ENCODE results near the gene PPM1M. TPM values are rescaled to one million over a fixed set of nuclear protein-coding genes. Genes with fewer than 3 reads are reported as not detected.

PPM1M gene
- total and polyA plus RNA-seq, 10 of the 15 experiments (the other 5 are each of a cell fraction or from before 2014, with no cell fraction given) = 7.3 to 24.8 (median 15.8) TPM

DNA sequence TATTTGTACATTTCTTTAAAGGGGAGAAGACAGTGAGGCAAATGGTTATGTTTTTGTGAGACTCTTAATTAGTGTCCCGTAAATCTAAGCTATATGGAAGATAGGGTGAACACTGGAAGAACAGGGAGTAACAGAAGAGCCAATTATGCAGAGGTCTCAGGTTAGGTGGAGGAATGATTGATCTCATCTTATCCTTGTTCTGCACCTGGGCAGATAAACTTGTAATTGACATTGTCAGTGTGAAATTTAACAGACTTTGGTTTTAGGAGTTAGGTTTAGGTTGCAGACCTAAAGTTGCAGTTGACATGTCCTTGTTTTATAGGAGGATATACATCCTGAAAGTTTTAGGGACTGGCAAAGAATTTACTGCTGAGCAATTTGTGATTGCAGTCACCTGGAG, 3.5 kb upstream of the PPM1M start:
- DNase-seq (ENCODE audit: low read depth, low spot score) (no peak), ATAC-seq (no peak), FAIRE-seq (no peak)
- SMC1A ChIA-PET (ENCODE audit: uncharacterized antibody, unreplicated experiment) = interaction anchor here (0.7 to 7.4 kb wide), 6 partner anchors 10 to 42 kb away, joined by 3 to 62 read pairs (median 6); partner anchors contain the start of gene WDR82
- Histone ChIP-seq H3K27ac (ENCODE audit: control insufficient read depth, insufficient read depth) (no peak overlapping the region; the same call in 1 of the 2 replicates), H3K4me1 (ENCODE audit: control insufficient read depth, insufficient read depth, low read length) (peaks cover 60% of the 10 kb centered on the region), H3K9ac (ENCODE audit: control insufficient read depth, insufficient read depth, low read length) (no peak overlapping the region), H4K20me1 (ENCODE audit: control insufficient read depth, insufficient read depth) (no peaks in the 10 kb centered on the region), H3K27me3 (replicated peaks in 1 of 2; ENCODE audit: control insufficient read depth in 2 of 2, insufficient read depth in 2 of 2, low read length in 1 of 2) (no peaks in the 10 kb centered on the region), H2AFZ (ENCODE audit: control insufficient read depth, low read depth, low read length) (no peak overlapping the region), H3K9me3 (replicated peaks; ENCODE audit: control insufficient read depth, insufficient read depth, low read length) (no peaks in the 10 kb centered on the region; the same call in 2 of the 3 replicates), H3K36me3 (ENCODE audit: control insufficient read depth in 2 of 2, insufficient read depth in 2 of 2, low read length in 1 of 2) (peaks cover 0 to 2% of the 10 kb centered on the region in 2 experiments; a peak in 1 of 4 replicates), H3K4me2 (ENCODE audit: control insufficient read depth, insufficient read depth) (no peak overlapping the region), H3K4me3 (no peak overlapping the region), H3K79me2 (ENCODE audit: control insufficient read depth, insufficient read depth, low read length) (peaks cover 33% of the 10 kb centered on the region)
- 89% methylated on average over 1 of the region's 1 CpG for WGBS (ENCODE audit: insufficient coverage, insufficient replicate concordance, low lambda C conversion rate, missing lambda C conversion rate)
- no TSS peak for BruUV-seq (replicated peaks)
- intact Hi-C loops (cut with micrococcal nuclease; ENCODE audit: unreplicated experiment) (no loop called here), in situ Hi-C loops (cut with MboI) (no loop called here)
- POLR2A ChIA-PET = interaction anchor here (1.0 to 7.2 kb wide), 3 partner anchors 11 to 35 kb away, joined by 3 to 49 read pairs (median 43); partner anchors contain the start of gene TLR9
- CTCF ChIA-PET = interaction anchor here (1.0 to 7.5 kb wide), 5 partner anchors 10 to 98 kb away, joined by 5 to 87 read pairs (median 11); partner anchors contain the start of gene WDR82
- TF ChIP-seq PRDM15 (CRISPR knock-in tag; IDR thresholded peaks at IDR 0.05) (no peak), SIN3A (IDR thresholded peaks at IDR 0.05; ENCODE audit: low read depth, low read length) (no peak), STAT3 (IDR thresholded peaks at IDR 0.05; ENCODE audit: low read depth, low read length) (no peak), POLR2AphosphoS5 (IDR thresholded peaks at IDR 0.05; ENCODE audit: low read length) (no peak), KDM1A (IDR thresholded peaks at IDR 0.05; ENCODE audit: borderline replicate concordance) (no peak), CREB1 (IDR thresholded peaks at IDR 0.05; ENCODE audit: low read depth) (no peak), E2F4 (IDR thresholded peaks at IDR 0.05; ENCODE audit: low read depth, low read length) (no peak), GATAD2B (conservative IDR thresholded peaks at IDR 0.05; ENCODE audit: low read depth) (no peak), SPI1 (IDR thresholded peaks at IDR 0.05; ENCODE audit: borderline replicate concordance, insufficient read depth, low read depth, low read length) (no peak), ZNF384 (IDR thresholded peaks at IDR 0.05; ENCODE audit: borderline replicate concordance, low read depth, low read length) (no peak), CREM (IDR thresholded peaks at IDR 0.05; ENCODE audit: low read depth) (no peak), TAF1 (IDR thresholded peaks at IDR 0.05; ENCODE audit: borderline replicate concordance, low read depth, low read length) (no peak)
- TF ChIP-seq, protein P1, sequence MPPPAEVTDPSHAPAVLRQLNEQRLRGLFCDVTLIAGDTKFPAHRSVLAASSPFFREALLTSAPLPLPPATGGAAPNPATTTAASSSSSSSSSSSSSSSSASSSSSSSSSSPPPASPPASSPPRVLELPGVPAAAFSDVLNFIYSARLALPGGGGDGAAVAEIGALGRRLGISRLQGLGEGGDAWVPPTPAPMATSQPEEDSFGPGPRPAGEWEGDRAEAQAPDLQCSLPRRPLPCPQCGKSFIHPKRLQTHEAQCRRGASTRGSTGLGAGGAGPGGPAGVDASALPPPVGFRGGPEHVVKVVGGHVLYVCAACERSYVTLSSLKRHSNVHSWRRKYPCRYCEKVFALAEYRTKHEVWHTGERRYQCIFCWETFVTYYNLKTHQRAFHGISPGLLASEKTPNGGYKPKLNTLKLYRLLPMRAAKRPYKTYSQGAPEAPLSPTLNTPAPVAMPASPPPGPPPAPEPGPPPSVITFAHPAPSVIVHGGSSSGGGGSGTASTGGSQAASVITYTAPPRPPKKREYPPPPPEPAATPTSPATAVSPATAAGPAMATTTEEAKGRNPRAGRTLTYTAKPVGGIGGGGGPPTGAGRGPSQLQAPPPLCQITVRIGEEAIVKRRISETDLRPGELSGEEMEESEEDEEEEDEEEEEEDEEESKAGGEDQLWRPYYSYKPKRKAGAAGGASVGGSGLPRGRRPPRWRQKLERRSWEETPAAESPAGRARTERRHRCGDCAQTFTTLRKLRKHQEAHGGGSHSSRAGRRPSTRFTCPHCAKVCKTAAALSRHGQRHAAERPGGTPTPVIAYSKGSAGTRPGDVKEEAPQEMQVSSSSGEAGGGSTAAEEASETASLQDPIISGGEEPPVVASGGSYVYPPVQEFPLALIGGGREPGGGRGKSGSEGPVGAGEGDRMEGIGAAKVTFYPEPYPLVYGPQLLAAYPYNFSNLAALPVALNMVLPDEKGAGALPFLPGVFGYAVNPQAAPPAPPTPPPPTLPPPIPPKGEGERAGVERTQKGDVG (CRISPR knock-in tag; IDR thresholded peaks at IDR 0.05) = no peak
- RAD21 ChIA-PET (ENCODE audit: unreplicated experiment) = interaction anchor here (0.7 to 1.5 kb wide), 3 partner anchors 9 to 96 kb away, joined by 3 read pairs; no protein-coding TSS in a partner anchor
